IMR-90 (cell line): ENCODE data around the gene CEBPZ. TPM values are rescaled to one million over a fixed set of nuclear protein-coding genes. Genes with fewer than 3 reads are reported as not detected.

ENCODE experiments used
- ATAC-seq: fragments of 200-7000 bp; cut with Tn5 transposase; 2 replicates; pipeline ENCODE4 v1.9.1; 2020; ENCODE audit warnings: low read depth, mild to moderate bottlenecking, moderate library complexity
- BruUV-seq: library from RNA; stranded (reverse); fragments of 400-500 nt; replicated peaks from 2 replicates; lab custom pipeline; 2021; lab: Mats Ljungman, UMichigan
- CTCF ChIA-PET: fragments of 300-600 bp; formaldehyde crosslinking; extraction: SDS; loops from one replicate; lab custom pipeline; 2021; ENCODE audit warnings: antibody characterized with exemption; lab: Yijun Ruan, JAX
- POLR2A ChIA-PET: fragments of 300-600 bp; sonication (Branson Sonifier 250); formaldehyde crosslinking; loops from one replicate; lab custom pipeline; 2022; ENCODE audit warnings: antibody characterized with exemption; ENCODE audit not compliant: unreplicated experiment; lab: Charles Lee
- DNase-seq: peaks from one replicate; pipeline ENCODE4 v3.0.0; 2013
- H2AFZ ChIP-seq: replicated peaks from 2 replicates; pipeline ENCODE3; 2013; ENCODE audit warnings: low read length, mild to moderate bottlenecking; ENCODE audit not compliant: poor library complexity
- H2AK5ac ChIP-seq: 2 replicates; pipeline ENCODE4 v1.6.1; 2013; ENCODE audit warnings: low read depth, low read length, inconsistent platforms
- H2AK9ac ChIP-seq: replicated peaks from 2 replicates; pipeline ENCODE3; 2013; ENCODE audit warnings: mild to moderate bottlenecking, low read depth, low read length, moderate library complexity; ENCODE audit not compliant: poor library complexity
- H2BK120ac ChIP-seq: 2 replicates; pipeline ENCODE4 v1.6.1; 2013; ENCODE audit warnings: low read depth, low read length, inconsistent platforms
- H2BK15ac ChIP-seq: 3 replicates; pipeline ENCODE4 v1.6.1; 2013; ENCODE audit warnings: low read depth, low read length, inconsistent platforms
- H2BK20ac ChIP-seq: 2 replicates; pipeline ENCODE4 v1.6.1; 2013; ENCODE audit warnings: low read depth, mild to moderate bottlenecking, inconsistent platforms, low read length, moderate library complexity
- H2BK5ac ChIP-seq: 2 replicates; pipeline ENCODE4 v1.6.1; 2013; ENCODE audit warnings: mild to moderate bottlenecking, low read depth, low read length, inconsistent platforms; ENCODE audit not compliant: poor library complexity, severe bottlenecking
- H3K14ac ChIP-seq: replicated peaks from 2 replicates; pipeline ENCODE4 v1.6.1; 2013; ENCODE audit warnings: low read depth, low read length, inconsistent platforms
- H3K18ac ChIP-seq: 2 replicates; pipeline ENCODE4 v1.6.1; 2013; ENCODE audit warnings: low read depth, low read length, control low read depth
- H3K23ac ChIP-seq: 2 replicates; pipeline ENCODE4 v1.6.1; 2013; ENCODE audit warnings: low read depth, low read length, inconsistent platforms
- H3K27ac ChIP-seq: 2 replicates; pipeline ENCODE4 v1.5.1; 2013; ENCODE audit warnings: mild to moderate bottlenecking, control low read depth, low read length; ENCODE audit not compliant: insufficient read depth
- H3K27me3 ChIP-seq: 2 replicates; pipeline ENCODE4 v1.6.1; 2013; ENCODE audit warnings: low read length; ENCODE audit not compliant: control insufficient read depth, insufficient read depth
- H3K36me3 ChIP-seq: 2 replicates; pipeline ENCODE4 v1.6.1; 2013; ENCODE audit warnings: low read length, mixed read lengths; ENCODE audit not compliant: control insufficient read depth, insufficient read depth
- H3K4ac ChIP-seq: 2 replicates; pipeline ENCODE4 v1.6.1; 2013; ENCODE audit warnings: low read depth, low read length, inconsistent platforms
- H3K4me1 ChIP-seq: 2 replicates; pipeline ENCODE4 v1.6.1; 2013; ENCODE audit warnings: low read length, mixed read lengths; ENCODE audit not compliant: control insufficient read depth, insufficient read depth
- H3K4me2 ChIP-seq: 2 replicates; pipeline ENCODE4 v1.6.1; 2013; ENCODE audit warnings: low read depth, mild to moderate bottlenecking, control low read depth, low read length, moderate library complexity
- H3K4me3 ChIP-seq: 2 replicates; pipeline ENCODE4 v1.5.1; 2013; ENCODE audit warnings: low read depth, mild to moderate bottlenecking, control low read depth, low read length, moderate library complexity; ENCODE audit not compliant: insufficient read depth
- H3K56ac ChIP-seq: 2 replicates; pipeline ENCODE4 v1.6.1; 2013; ENCODE audit warnings: low read length, inconsistent platforms; ENCODE audit not compliant: insufficient read depth; ENCODE audit errors: extremely low read depth
- H3K79me1 ChIP-seq, 2 experiments: 2 replicates each; pipeline ENCODE4 v1.6.1; 2013; ENCODE audit warnings: low read length in 2 of 2, inconsistent platforms in 1 of 2, low read depth in 1 of 2
- H3K9ac ChIP-seq: 2 replicates; pipeline ENCODE4 v1.6.1; 2013; ENCODE audit warnings: low read depth, low read length, control low read depth
- H3K9me1 ChIP-seq: 2 replicates; pipeline ENCODE4 v1.6.1; 2013; ENCODE audit warnings: low read length, inconsistent platforms; ENCODE audit not compliant: insufficient read depth
- H3K9me3 ChIP-seq: 2 replicates; pipeline ENCODE4 v1.6.1; 2013; ENCODE audit warnings: low read length; ENCODE audit not compliant: control insufficient read depth, insufficient read depth
- H4K20me1 ChIP-seq: 2 replicates; pipeline ENCODE4 v1.6.1; 2013; ENCODE audit warnings: low read length, inconsistent platforms; ENCODE audit not compliant: insufficient read depth
- H4K5ac ChIP-seq: 2 replicates; pipeline ENCODE4 v1.6.1; 2013; ENCODE audit warnings: mild to moderate bottlenecking, low read depth, low read length, control low read depth
- H4K8ac ChIP-seq, 2 experiments: 2 replicates each; pipeline ENCODE4 v1.6.1; 2013; ENCODE audit warnings: low read depth in 2 of 2, low read length in 2 of 2, control low read depth in 1 of 2, inconsistent platforms in 1 of 2
- H4K91ac ChIP-seq: 2 replicates; pipeline ENCODE4 v1.6.1; 2013; ENCODE audit warnings: low read depth, low read length, inconsistent platforms; ENCODE audit not compliant: insufficient read depth
- BHLHE40 ChIP-seq: fragments of 150-350 bp; IDR thresholded peaks from 2 replicates; pipeline ENCODE4 v1.6.1; 2016; ENCODE audit warnings: mild to moderate bottlenecking, low read depth, low read length
- CEBPB ChIP-seq: IDR thresholded peaks from 2 replicates; pipeline ENCODE4 v1.6.1; 2012; ENCODE audit warnings: low read depth, low read length, improper control_type of control experiment
- CHD1 ChIP-seq: IDR thresholded peaks from 2 replicates; pipeline ENCODE4 v1.6.1; 2012; ENCODE audit warnings: low read depth, low read length, improper control_type of control experiment
- FOS ChIP-seq: fragments of 150-350 bp; IDR thresholded peaks from 2 replicates; pipeline ENCODE4 v1.6.1; 2016; ENCODE audit warnings: low read depth, low read length
- MAFK ChIP-seq: IDR thresholded peaks from 2 replicates; pipeline ENCODE4 v1.6.1; 2012; ENCODE audit warnings: low read depth, low read length, improper control_type of control experiment
- MAZ ChIP-seq: IDR thresholded peaks from 2 replicates; pipeline ENCODE4 v1.6.1; 2012; ENCODE audit warnings: low read depth, mild to moderate bottlenecking, low read length, improper control_type of control experiment, moderate library complexity, borderline replicate concordance
- MXI1 ChIP-seq: IDR thresholded peaks from 2 replicates; pipeline ENCODE4 v1.6.1; 2012; ENCODE audit warnings: low read depth, mild to moderate bottlenecking, low read length, moderate library complexity, borderline replicate concordance
- NFE2L2 ChIP-seq: fragments of 150-350 bp; IDR thresholded peaks from 2 replicates; pipeline ENCODE4 v1.6.1; 2016; ENCODE audit warnings: low read depth, mild to moderate bottlenecking, low read length
- POLR2A ChIP-seq: IDR thresholded peaks from 2 replicates; pipeline ENCODE4 v1.6.1; 2012; ENCODE audit warnings: mild to moderate bottlenecking, low read depth, low read length
- RAD21 ChIP-seq: IDR thresholded peaks from 2 replicates; pipeline ENCODE4 v1.6.1; 2012; ENCODE audit warnings: low read length, improper control_type of control experiment
- RCOR1 ChIP-seq: IDR thresholded peaks from 2 replicates; pipeline ENCODE4 v1.6.1; 2012; ENCODE audit warnings: mild to moderate bottlenecking, low read length, improper control_type of control experiment; ENCODE audit not compliant: insufficient replicate concordance
- RFX5 ChIP-seq: IDR thresholded peaks from 2 replicates; pipeline ENCODE4 v1.8.0; 2012; ENCODE audit warnings: low read depth, mild to moderate bottlenecking, low read length, moderate library complexity
- SMC3 ChIP-seq: fragments of 150-350 bp; IDR thresholded peaks from 2 replicates; pipeline ENCODE4 v1.6.1; 2016; ENCODE audit warnings: low read depth, mild to moderate bottlenecking, antibody characterized with exemption, low read length, moderate library complexity
- WGBS, 2 experiments: methylation state at CpG; one replicate each; pipeline versions ENCODE4 v1.1.5 to v1.1.7; 2013; ENCODE audit warnings: missing lambda C conversion rate in 2 of 2; ENCODE audit not compliant: insufficient read length in 1 of 2; ENCODE audit errors: extremely low coverage in 2 of 2; 5-methylcytosine and 5-hydroxymethylcytosine counted together
- dilution Hi-C: fragments of 300-500 bp; cut with HindIII; formaldehyde crosslinking; loops from one replicate; pipeline ENCODE4 v1.14.3; 2018; ENCODE audit warnings: low sequenced_read_pairs; ENCODE audit not compliant: unreplicated experiment
- in situ Hi-C: fragments of 300-500 bp; cut with MboI; formaldehyde crosslinking; loops from 3 replicates; pipeline ENCODE4 v1.14.3; 2019; ENCODE audit warnings: low sequenced_read_pairs, inconsistent platforms, mixed read lengths
- intact Hi-C: fragments of 100-400 bp; cut with micrococcal nuclease; formaldehyde crosslinking; loops from 2 replicates; pipeline ENCODE4 v1.10.0; 2022
- polyA plus RNA-seq, 3 experiments: library from polyadenylated mRNA; depleted of rRNA; stranded (reverse); fragments of >200 nt; gene quantifications; 2 replicates each; pipeline ENCODE4 v1.2.3, GENCODE V29; 2012; ENCODE audit warnings: low replicate concordance in 1 of 3
- total RNA-seq: library from RNA; depleted of rRNA; stranded (reverse); fragments of >200 nt; gene quantifications from 2 replicates; pipeline ENCODE4 v1.2.3, GENCODE V29; 2012
- TF ChIP-seq, protein P1 (sequence below): conservative IDR thresholded peaks from 2 replicates; pipeline ENCODE4 v1.5.1; 2012; ENCODE audit warnings: mild to moderate bottlenecking, low read depth, low read length, improper control_type of control experiment
- TF ChIP-seq, protein P2 (sequence below): fragments of 150-350 bp; IDR thresholded peaks from 2 replicates; pipeline ENCODE4 v1.6.1; 2017; ENCODE audit warnings: mild to moderate bottlenecking, antibody characterized with exemption, low read length, low read depth

Gene CEBPZ
- total and polyA plus RNA-seq, 2 of the 4 experiments (the other 2 are of a cell fraction): 9.4 to 33.3 TPM

DNA sequence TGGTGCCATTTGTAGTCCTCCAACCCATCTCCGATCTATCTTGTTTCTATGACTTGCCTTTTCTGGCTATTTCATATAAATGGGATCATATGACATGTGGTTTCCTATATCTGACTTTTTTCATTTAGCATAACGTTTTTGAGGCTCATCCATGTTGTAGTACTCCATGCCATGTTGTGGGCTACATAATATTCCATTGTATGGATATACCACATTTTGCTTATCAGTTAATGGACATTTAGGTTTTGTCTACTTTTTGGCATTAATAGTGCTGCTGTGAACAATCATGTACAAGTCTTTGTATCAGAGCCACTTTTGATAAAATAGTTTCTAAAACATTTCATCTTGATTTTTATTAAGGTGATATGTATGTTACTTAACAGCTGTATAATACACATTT lies 27.7 kb downstream of the CEBPZ start:
- Histone ChIP-seq H4K8ac (no peak overlapping the region), H3K79me1 (peaks cover 26 to 37% of the 10 kb centered on the region in 2 experiments), H4K5ac (no peak overlapping the region), H3K4ac (no peak overlapping the region), H3K36me3 (peaks cover 23% of the 10 kb centered on the region), H3K4me1 (peaks cover 4% of the 10 kb centered on the region; the same call in 1 of the 2 replicates), H2AFZ (no peak overlapping the region), H2BK5ac (no peak overlapping the region), H4K20me1 (peaks cover 9% of the 10 kb centered on the region; the same call in 1 of the 2 replicates), H4K91ac (no peak overlapping the region), H3K14ac (no peak overlapping the region), H3K27ac (no peak overlapping the region), H3K27me3 (no peaks in the 10 kb centered on the region), H2AK9ac (no peak overlapping the region), H2AK5ac (no peak overlapping the region), H2BK20ac (no peak overlapping the region), H2BK15ac (no peak overlapping the region), H3K56ac (no peak overlapping the region), H3K4me2 (no peak overlapping the region), H3K9me1 (peaks cover 2% of the 10 kb centered on the region; the same call in 1 of the 2 replicates), H3K23ac (no peak overlapping the region), H3K4me3 (no peak overlapping the region), H3K9ac (no peak overlapping the region), H2BK120ac (no peak overlapping the region), H3K18ac (no peak overlapping the region), H3K9me3 (peaks cover 3% of the 10 kb centered on the region)
- intact Hi-C loops (no loop called here), in situ Hi-C loops (no loop called here), dilution Hi-C loops (no loop called here)
- no CpG with 5 or more reads among the region's 2 CpGs for WGBS, 2 experiments
- DNase-seq (no peak), ATAC-seq (no peak)
- ChIA-PET POLR2A (no interaction called here), CTCF (interaction anchor here (0.9 kb wide), 1 partner anchor 12 kb away, joined by 4 read pairs; no protein-coding TSS in a partner anchor)
- no TSS peak for BruUV-seq
- TF ChIP-seq NFE2L2 (no peak), RAD21 (no peak), RFX5 (no peak), POLR2A (no peak), CEBPB (no peak), MAFK (no peak), CHD1 (no peak), RCOR1 (no peak), BHLHE40 (no peak), MAZ (no peak), SMC3 (no peak), FOS (no peak), MXI1 (no peak)
- TF ChIP-seq, protein P1, sequence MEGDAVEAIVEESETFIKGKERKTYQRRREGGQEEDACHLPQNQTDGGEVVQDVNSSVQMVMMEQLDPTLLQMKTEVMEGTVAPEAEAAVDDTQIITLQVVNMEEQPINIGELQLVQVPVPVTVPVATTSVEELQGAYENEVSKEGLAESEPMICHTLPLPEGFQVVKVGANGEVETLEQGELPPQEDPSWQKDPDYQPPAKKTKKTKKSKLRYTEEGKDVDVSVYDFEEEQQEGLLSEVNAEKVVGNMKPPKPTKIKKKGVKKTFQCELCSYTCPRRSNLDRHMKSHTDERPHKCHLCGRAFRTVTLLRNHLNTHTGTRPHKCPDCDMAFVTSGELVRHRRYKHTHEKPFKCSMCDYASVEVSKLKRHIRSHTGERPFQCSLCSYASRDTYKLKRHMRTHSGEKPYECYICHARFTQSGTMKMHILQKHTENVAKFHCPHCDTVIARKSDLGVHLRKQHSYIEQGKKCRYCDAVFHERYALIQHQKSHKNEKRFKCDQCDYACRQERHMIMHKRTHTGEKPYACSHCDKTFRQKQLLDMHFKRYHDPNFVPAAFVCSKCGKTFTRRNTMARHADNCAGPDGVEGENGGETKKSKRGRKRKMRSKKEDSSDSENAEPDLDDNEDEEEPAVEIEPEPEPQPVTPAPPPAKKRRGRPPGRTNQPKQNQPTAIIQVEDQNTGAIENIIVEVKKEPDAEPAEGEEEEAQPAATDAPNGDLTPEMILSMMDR: no peak
- TF ChIP-seq, protein P2, sequence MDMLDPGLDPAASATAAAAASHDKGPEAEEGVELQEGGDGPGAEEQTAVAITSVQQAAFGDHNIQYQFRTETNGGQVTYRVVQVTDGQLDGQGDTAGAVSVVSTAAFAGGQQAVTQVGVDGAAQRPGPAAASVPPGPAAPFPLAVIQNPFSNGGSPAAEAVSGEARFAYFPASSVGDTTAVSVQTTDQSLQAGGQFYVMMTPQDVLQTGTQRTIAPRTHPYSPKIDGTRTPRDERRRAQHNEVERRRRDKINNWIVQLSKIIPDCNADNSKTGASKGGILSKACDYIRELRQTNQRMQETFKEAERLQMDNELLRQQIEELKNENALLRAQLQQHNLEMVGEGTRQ: no peak
